NCI-H1694 (cell line): ENCODE measurements around the gene SGMS1.

Source experiments
- DNase-seq: peaks from one replicate; lab custom pipeline; 2025; lab: John Stamatoyannopoulos, UW

Gene SGMS1

GRCh38 chr10:50421026-50421719 lies 202.6 kb downstream of the SGMS1 start:
- DNase-seq: no peak

- no peak for DNase-seq
Measured at GRCh38 chr10:50420196-50420595, 203.6 kb downstream of the SGMS1 start.

DNA sequence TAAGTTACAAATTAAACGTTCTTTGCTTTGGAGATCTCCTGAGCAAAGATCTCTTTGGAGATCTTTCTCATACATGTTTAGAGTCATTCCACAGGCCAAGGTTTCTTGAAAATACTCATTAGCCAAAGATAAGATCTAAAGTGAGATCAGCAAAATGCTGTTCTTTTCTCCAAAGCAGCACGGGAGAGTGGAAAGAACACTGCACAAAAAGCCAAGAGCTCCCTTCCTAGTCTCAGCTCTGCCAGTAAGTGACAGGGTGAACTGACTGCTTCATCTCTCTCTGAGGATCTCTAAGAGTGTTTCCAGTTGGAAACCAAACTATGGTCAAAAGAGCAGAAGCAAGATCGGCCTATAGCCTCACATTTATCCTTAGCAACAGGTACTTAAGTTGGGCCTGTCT lies 204.0 kb downstream of the SGMS1 start:
- no peak for DNase-seq

DNA sequence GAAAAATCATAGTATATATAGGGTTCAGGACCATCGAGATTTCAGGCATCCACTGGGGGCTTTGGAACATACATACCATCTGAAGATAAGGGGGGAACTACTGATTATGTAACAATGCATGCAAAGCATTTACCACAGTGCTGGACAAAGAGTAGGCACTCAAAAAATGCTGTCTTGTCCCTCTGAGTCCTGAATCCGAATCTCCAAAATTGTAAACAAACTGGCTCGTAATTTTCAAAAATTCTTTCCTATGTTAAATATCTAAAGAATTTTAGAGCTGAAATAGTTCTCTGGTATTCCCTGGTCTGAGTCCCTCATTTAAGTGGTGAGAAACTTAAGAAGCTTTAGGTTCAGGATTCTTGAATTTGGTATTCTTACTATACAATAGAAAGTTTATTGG lies 204.7 kb downstream of the SGMS1 start:
- no peak for DNase-seq

- DNase-seq: no peak
Measured at GRCh38 chr10:50417886-50418830, 205.6 kb downstream of the SGMS1 start.

DNA sequence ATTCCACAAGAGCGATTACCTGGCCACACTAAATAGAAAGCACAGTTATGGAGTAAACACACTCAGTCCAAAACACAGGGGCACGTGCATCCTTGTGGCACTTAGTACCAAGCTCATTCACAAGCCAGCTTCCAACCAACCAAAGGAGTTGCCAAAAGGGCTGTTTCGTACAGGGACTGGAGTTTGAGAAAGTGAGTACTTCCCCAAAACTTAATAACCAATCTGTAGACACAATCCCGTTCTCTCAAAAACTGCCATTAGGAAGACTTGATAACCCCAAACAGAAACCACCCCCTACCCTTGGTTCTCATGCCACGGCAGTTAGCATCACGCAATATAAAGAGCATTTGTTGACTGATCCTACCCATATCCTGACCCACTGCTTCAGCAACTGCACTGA lies 206.3 kb downstream of the SGMS1 start:
- DNase-seq: no peak

GRCh38 chr10:50416881-50417280 lies 206.9 kb downstream of the SGMS1 start:
- DNase-seq: no peak

DNA sequence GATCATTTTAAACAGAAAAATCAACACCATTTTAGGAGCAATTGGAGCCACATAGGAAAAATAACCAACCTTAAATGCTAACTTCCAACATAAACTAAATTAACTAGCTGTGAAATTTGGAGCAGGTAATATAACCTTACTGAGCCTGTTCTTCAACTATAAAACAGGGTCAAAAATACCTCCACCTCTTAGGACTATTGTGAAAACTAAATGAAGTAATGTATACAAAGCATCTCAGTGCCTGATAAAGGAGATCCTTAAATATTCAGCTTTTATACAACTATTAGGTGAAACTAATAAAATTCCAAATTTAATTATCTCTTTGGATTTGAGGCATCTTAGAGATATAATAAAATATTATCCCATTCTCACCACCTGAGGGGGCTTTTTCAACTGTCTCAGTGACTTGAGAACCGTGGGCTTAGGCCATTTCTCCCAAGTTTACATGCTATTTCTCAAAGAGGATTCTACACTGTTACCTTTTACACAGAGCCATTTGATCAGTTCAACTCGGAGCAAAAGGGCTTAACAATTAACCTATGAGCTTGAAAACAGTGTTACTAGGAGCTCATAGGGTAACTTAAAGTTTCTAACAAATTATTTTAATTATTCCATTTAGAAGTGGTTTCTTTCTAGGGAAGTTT lies 207.5 kb downstream of the SGMS1 start:
- DNase-seq: no peak

- DNase-seq: no peak
Measured at GRCh38 chr10:50415292-50415691, 208.5 kb downstream of the SGMS1 start.

DNA sequence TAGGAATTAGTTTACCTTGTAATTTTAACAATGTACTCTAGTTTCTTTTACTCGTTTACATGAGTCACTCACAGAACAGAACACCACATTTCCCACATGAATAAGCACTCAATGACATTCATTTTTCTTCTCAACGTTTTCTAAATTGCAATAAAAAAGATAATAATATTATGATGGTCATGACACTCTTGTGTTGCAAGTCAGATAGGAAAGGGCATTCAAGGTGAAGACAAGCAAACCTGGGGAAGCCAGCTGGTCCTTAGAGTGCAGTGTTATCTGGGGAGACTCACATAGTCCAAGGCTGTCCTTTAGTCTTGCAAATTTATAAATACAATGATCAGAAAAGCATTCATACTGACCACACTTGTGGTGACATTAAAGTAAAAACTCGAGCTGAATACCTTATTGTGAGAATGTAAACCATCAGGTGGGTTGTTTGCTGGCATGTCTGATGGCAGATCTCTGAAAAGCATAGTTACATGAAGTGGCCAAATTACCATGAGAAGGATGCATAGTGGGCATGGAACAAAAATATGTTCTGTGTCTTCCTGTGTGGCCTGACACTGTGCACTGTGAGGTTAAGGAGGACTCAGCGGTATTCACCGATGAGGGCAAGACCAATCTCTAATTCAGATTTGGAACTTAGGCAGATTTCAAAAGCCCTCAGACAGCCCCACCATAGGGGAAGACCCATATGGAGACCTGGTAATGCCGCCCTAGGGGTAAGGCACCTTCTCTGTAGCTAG lies 213.5 kb downstream of the SGMS1 start:
- no peak for DNase-seq

GRCh38 chr10:50407076-50407801 lies 216.5 kb downstream of the SGMS1 start:
- no peak for DNase-seq

DNA sequence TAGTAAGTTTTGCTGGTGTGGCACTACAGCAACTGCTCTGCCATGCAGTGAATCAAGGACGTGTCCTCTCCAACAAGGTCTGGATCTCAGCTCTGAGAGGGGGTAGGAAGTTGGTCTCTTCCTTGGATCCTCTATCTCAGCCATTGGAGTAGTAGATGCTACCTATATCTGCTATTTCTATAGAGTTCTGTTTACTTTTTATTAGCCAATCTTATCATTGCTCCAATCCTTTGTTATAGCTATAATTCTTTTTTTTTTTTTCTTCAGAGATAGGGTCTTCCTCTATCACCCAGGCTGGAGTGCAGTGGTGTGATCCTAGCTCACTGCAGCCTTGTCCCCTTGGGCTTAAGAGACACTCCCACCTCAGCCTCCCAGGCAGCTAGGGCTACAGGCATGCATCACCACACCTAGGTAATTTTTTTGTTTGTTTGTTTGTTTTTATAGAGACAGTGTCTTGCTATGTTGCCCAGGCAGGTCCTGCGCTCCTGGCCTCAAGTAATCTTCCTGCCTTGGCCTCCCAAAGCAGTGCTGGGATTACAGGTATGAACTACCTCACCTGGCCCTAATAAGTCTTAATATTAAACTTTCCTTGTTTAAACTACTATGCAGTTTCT lies 217.2 kb downstream of the SGMS1 start:
- DNase-seq: no peak

- no peak for DNase-seq
Measured at GRCh38 chr10:50405723-50406122, 218.0 kb downstream of the SGMS1 start.

DNA sequence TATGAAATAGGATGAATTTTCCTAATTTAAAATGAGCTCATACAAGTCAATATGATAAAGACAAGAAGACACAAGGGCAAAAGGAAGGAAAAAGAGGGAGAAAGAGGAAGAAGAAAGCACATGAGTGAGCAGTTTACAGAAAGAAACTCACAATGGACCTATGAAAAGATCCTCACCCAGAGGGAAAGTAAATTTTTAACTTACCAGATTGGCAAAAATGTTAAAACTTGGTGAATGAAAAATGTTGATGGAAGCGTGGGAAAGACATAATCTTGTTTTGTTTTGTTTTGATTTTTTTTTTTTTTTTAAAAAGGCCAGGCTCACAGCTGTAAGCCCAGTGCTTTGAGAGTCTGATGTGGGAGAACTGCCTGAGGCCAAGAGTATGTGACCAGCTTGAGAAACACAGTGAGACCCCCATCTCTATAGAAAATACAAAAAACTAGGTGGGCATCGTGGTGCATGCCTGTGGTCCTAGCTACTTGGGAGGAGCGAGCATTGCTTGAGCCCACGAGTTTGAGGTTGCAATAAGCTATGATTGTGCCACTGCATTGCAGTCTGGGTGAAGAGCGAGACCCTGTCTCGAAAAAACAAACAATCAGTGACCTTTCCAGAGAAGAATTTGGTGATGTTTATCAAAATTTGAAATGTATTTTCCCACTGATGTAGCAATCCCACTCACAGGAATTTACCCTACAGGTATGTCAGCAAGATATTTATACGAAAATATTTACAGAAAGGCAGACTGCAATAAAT lies 219.6 kb downstream of the SGMS1 start:
- no peak for DNase-seq

- DNase-seq: no peak
Measured at GRCh38 chr10:50403074-50403473, 220.7 kb downstream of the SGMS1 start.

- DNase-seq: no peak
Measured at GRCh38 chr10:50402466-50402865, 221.3 kb downstream of the SGMS1 start.

DNA sequence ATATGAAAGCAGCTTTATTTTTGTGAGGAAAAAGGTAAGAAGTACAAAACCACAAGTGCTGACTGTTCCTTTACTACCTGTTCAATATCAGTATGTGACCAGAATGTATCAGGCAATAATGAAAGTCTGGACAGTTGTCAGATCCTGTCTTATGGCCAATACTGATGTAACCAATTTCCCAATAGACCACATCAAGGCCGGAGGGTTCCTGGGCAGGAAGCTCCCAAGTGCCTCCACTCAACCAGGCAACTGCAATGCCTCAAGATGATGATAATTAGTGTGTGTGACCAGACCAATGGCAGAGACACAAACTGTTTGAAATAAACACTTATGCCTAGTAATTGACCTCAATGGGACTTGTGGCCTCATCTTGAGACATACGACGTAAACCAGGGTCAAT lies 223.1 kb downstream of the SGMS1 start:
- no peak for DNase-seq

DNA sequence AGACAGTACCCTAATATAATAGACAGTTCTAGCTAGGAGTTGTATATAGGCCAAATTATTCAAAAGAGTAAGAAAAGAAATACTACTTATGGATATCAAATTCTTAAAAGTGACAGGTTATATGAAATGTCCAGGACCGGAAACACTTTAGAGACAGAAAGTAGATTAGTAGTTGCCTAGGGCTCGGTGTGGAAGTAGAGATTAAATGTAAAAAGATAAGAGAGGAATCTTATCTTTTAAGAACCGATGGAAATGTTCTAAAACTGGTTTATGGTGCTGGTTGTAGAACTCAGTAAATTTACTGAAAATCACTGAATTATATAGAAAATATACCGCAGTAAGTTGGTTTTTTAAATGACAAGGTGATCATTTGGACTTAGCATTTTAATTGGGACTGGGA lies 224.9 kb downstream of the SGMS1 start:
- DNase-seq: no peak

DNA sequence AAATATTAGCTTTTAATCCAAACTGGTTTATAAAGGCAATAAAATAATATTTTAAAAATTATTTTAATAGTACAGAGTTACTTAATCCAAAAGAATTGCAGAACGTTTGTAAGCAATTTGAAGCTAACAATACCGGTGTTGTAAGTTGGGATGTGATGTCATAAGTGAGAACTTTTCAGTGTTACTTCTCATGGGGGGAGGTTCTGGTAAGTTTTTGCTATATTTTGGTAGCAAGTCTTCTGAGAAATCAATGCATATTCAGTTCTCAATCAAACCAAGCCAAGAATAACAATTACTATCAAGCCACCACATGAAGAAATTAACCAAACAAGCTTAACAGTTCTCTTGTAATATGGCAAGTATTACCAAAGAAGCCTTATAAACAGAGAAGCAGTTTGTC lies 225.4 kb downstream of the SGMS1 start:
- no peak for DNase-seq
